GM12874 (cell line): ENCODE measurements around the gene PAN3.

ENCODE experiments used
- CTCF ChIP-seq: IDR thresholded peaks from 2 replicates; pipeline ENCODE4 v1.5.1; 2011; ENCODE audit warnings: low read depth, mild to moderate bottlenecking, control low read depth, low read length, moderate library complexity; ENCODE audit not compliant: insufficient read depth

The PAN3 gene

GRCh38 chr13:28327373-28328270 lies 189.3 kb downstream of the PAN3 start:
- TF ChIP-seq CTCF: no peak

- no peak for TF ChIP-seq CTCF
Observed at GRCh38 chr13:28328271-28328607, 189.9 kb downstream of the PAN3 start.

- no peak for TF ChIP-seq CTCF
Observed at GRCh38 chr13:28329395-28330158, 191.2 kb downstream of the PAN3 start.

GRCh38 chr13:28333204-28333881 lies 195.0 kb downstream of the PAN3 start:
- no peak for TF ChIP-seq CTCF

- no peak for TF ChIP-seq CTCF
Observed at GRCh38 chr13:28336193-28336657, 197.9 kb downstream of the PAN3 start.

GRCh38 chr13:28337166-28338005 lies 199.0 kb downstream of the PAN3 start:
- TF ChIP-seq CTCF: no peak
